ENCODE results near the gene GNB2. TPM values are rescaled to one million over a fixed set of nuclear protein-coding genes. Genes with fewer than 3 reads are reported as not detected.
A peak's percentile ranks its signal among the peaks of the same experiment; 100 is the strongest.
"Not testable (repeated sequence)": the region's sequence is repeated elsewhere in the genome, so short reads cannot be mapped to it uniquely, and the experiment has no call there.

The GNB2 gene
- total and polyA plus RNA-seq, 3 donors from 2014 or later: 195 to 325 (median 200) TPM

DNA sequence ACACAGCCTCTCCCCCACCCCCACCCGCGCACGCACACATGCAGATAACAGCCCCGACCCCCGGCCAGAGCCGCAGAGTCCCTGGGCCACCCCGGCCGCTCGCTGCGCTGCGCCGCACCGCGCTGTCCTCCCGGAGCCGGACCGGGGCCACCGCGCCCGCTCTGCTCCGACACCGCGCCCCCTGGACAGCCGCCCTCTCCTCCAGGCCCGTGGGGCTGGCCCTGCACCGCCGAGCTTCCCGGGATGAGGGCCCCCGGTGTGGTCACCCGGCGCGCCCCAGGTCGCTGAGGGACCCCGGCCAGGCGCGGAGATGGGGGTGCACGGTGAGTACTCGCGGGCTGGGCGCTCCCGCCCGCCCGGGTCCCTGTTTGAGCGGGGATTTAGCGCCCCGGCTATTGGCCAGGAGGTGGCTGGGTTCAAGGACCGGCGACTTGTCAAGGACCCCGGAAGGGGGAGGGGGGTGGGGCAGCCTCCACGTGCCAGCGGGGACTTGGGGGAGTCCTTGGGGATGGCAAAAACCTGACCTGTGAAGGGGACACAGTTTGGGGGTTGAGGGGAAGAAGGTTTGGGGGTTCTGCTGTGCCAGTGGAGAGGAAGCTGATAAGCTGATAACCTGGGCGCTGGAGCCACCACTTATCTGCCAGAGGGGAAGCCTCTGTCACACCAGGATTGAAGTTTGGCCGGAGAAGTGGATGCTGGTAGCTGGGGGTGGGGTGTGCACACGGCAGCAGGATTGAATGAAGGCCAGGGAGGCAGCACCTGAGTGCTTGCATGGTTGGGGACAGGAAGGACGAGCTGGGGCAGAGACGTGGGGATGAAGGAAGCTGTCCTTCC is 47.3 kb downstream of the GNB2 start:
- H3K4me3 ChIP-seq: peak overlapping the region; percentile 18 to 47
- H3K4me1 ChIP-seq: peaks cover 13% of the 10 kb centered on the region
- no peaks in the 10 kb centered on the region for H3K36me3 ChIP-seq (ENCODE audit: low read depth, missing control alignments)
- WGBS, 2 donors: 6 to 8% methylated on average over 15 to 42 of the region's 56 CpGs
- intact Hi-C loops (cut with DNase I; ENCODE audit: low total_unique reads): no loop called here
- H3K9me3 ChIP-seq: no peaks in the 10 kb centered on the region
- no peaks in the 10 kb centered on the region for H3K27me3 ChIP-seq
- no peak for DNase-seq
- TF ChIP-seq POLR2A (IDR thresholded peaks at IDR 0.05): no peak
- TF ChIP-seq, protein P1, sequence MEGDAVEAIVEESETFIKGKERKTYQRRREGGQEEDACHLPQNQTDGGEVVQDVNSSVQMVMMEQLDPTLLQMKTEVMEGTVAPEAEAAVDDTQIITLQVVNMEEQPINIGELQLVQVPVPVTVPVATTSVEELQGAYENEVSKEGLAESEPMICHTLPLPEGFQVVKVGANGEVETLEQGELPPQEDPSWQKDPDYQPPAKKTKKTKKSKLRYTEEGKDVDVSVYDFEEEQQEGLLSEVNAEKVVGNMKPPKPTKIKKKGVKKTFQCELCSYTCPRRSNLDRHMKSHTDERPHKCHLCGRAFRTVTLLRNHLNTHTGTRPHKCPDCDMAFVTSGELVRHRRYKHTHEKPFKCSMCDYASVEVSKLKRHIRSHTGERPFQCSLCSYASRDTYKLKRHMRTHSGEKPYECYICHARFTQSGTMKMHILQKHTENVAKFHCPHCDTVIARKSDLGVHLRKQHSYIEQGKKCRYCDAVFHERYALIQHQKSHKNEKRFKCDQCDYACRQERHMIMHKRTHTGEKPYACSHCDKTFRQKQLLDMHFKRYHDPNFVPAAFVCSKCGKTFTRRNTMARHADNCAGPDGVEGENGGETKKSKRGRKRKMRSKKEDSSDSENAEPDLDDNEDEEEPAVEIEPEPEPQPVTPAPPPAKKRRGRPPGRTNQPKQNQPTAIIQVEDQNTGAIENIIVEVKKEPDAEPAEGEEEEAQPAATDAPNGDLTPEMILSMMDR (IDR thresholded peaks at IDR 0.05): no peak
- H3K27ac ChIP-seq: no peak overlapping the region

DNA sequence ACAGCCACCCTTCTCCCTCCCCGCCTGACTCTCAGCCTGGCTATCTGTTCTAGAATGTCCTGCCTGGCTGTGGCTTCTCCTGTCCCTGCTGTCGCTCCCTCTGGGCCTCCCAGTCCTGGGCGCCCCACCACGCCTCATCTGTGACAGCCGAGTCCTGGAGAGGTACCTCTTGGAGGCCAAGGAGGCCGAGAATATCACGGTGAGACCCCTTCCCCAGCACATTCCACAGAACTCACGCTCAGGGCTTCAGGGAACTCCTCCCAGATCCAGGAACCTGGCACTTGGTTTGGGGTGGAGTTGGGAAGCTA is 47.9 kb downstream of the GNB2 start:
- Histone ChIP-seq H3K4me1 (peaks cover 13% of the 10 kb centered on the region), H3K4me3 (no peak overlapping the region), H3K9me3 (no peaks in the 10 kb centered on the region), H3K27me3 (no peaks in the 10 kb centered on the region), H3K36me3 (ENCODE audit: low read depth, missing control alignments) (no peaks in the 10 kb centered on the region), H3K27ac (no peak overlapping the region)
- no peak for DNase-seq
- intact Hi-C loops (cut with DNase I; ENCODE audit: low total_unique reads): no loop called here
- 74 to 85% methylated on average over 8 of the region's 8 CpGs for WGBS, 2 donors
- TF ChIP-seq POLR2A (IDR thresholded peaks at IDR 0.05): no peak
- TF ChIP-seq, protein P1 (IDR thresholded peaks at IDR 0.05): no peak

DNA sequence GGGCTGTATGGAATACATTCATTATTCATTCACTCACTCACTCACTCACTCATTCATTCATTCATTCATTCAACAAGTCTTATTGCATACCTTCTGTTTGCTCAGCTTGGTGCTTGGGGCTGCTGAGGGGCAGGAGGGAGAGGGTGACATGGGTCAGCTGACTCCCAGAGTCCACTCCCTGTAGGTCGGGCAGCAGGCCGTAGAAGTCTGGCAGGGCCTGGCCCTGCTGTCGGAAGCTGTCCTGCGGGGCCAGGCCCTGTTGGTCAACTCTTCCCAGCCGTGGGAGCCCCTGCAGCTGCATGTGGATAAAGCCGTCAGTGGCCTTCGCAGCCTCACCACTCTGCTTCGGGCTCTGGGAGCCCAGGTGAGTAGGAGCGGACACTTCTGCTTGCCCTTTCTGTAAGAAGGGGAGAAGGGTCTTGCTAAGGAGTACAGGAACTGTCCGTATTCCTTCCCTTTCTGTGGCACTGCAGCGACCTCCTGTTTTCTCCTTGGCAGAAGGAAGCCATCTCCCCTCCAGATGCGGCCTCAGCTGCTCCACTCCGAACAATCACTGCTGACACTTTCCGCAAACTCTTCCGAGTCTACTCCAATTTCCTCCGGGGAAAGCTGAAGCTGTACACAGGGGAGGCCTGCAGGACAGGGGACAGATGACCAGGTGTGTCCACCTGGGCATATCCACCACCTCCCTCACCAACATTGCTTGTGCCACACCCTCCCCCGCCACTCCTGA is 49.1 kb downstream of the GNB2 start:
- TF ChIP-seq, protein P1 (IDR thresholded peaks at IDR 0.05): no peak
- no peak for TF ChIP-seq POLR2A (IDR thresholded peaks at IDR 0.05)
- Histone ChIP-seq H3K27ac (no peak overlapping the region), H3K4me1 (peaks cover 16% of the 10 kb centered on the region), H3K27me3 (no peaks in the 10 kb centered on the region), H3K36me3 (ENCODE audit: low read depth, missing control alignments) (no peaks in the 10 kb centered on the region), H3K9me3 (no peaks in the 10 kb centered on the region), H3K4me3 (no peak overlapping the region)
- intact Hi-C loops (cut with DNase I; ENCODE audit: low total_unique reads): no loop called here
- WGBS, 2 donors: 90 to 92% methylated on average over 10 to 17 of the region's 17 CpGs
- DNase-seq: no peak

DNA sequence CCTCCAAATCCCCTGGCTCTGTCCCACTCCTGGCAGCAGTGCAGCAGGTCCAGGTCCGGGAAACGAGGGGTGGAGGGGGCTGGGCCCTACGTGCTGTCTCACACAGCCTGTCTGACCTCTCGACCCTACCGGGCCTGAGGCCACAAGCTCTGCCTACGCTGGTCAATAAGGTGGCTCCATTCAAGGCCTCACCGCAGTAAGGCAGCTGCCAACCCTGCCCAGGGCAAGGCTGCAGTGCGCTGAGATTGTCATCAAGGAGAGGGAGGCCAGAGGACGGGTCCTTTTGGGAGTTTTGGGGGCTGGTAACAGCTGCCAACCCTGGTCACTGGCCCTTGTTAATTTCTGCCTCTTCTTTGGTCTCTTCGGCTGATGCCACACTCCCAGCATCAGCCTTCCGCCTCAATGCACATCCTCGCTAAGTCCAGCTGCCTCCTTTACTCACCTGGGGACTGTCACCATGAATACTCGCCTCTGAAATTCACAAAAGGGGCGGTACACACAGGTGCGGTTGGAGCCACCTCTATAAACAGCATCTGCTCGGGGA is 50.3 kb downstream of the GNB2 start:
- no peaks in the 10 kb centered on the region for H3K9me3 ChIP-seq
- H3K27ac ChIP-seq: no peak overlapping the region
- intact Hi-C loops (cut with DNase I; ENCODE audit: low total_unique reads): no loop called here
- TF ChIP-seq, protein P1 (IDR thresholded peaks at IDR 0.05): no peak
- TF ChIP-seq POLR2A (IDR thresholded peaks at IDR 0.05): no peak
- H3K27me3 ChIP-seq: no peaks in the 10 kb centered on the region
- no peak overlapping the region for H3K4me3 ChIP-seq
- H3K4me1 ChIP-seq: peaks cover 16% of the 10 kb centered on the region
- no peaks in the 10 kb centered on the region for H3K36me3 ChIP-seq (ENCODE audit: low read depth, missing control alignments)
- WGBS, 2 donors: 82 to 88% methylated on average over 15 to 16 of the region's 16 CpGs
- no peak for DNase-seq

DNA sequence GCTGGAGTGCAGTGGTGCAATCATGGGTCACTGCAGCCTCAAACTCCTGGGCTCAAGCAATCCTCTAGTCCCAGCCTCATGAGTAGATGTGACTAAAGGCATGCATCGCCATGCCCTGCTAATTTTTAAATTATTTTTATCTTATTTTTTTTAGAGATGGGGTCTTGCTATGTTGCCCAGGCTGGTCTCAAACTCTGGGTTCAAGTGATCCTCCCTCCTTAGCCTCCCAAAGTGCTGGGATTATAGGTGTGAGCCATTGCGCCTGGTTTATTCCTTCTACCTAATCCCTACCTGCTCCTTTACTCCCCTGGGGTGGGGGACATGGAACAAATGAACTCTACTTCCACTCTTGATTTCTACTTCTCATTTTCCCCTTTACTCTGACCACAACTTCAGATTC is 50.8 kb downstream of the GNB2 start:
- H3K27ac ChIP-seq; H3K27me3 ChIP-seq; DNase-seq; H3K9me3 ChIP-seq; intact Hi-C loops (cut with DNase I; ENCODE audit: low total_unique reads); H3K4me3 ChIP-seq; H3K36me3 ChIP-seq (ENCODE audit: low read depth, missing control alignments): not testable (repeated sequence)
- 93 to 96% methylated on average over 2 of the region's 2 CpGs for WGBS, 2 donors
- H3K4me1 ChIP-seq: peaks cover 16% of the 10 kb centered on the region

Measured in testis (tissue), 3 donors.